Breast epithelium (tissue), 4 donors: ENCODE measurements around the gene GHITM. TPM values are rescaled to one million over a fixed set of nuclear protein-coding genes. Genes with fewer than 3 reads are reported as not detected.
"Not testable (repeated sequence)": the region's sequence is repeated elsewhere in the genome, so short reads cannot be mapped to it uniquely, and the experiment has no call there.

ENCODE experiments used
- DNase-seq, 2 donors: peaks; one replicate each; pipeline ENCODE4 v3.0.0-alpha.2; 2019; ENCODE audit warnings: low spot score in 2 of 2
- H3K27ac ChIP-seq, 2 donors: fragments of 200-600 bp; sonication (generic) in 1 of 2; one replicate each; pipeline ENCODE4 v1.5.1; 2016 to 2019; ENCODE audit warnings: mild to moderate bottlenecking in 1 of 2
- H3K27me3 ChIP-seq, 2 donors: fragments of 200-600 bp; sonication (generic) in 1 of 2; one replicate each; pipeline versions ENCODE4 v1.5.1 to v1.6.0; 2017 to 2019; ENCODE audit warnings: control low read depth in 1 of 2, mild to moderate bottlenecking in 1 of 2
- H3K36me3 ChIP-seq: fragments of 200-600 bp; one replicate; pipeline ENCODE4 v1.5.1; 2019
- H3K4me1 ChIP-seq, 2 donors: fragments of 200-600 bp; sonication (generic); one replicate each; pipeline ENCODE4 v1.5.1; 2016 to 2019; ENCODE audit warnings: control low read depth in 1 of 2
- H3K4me3 ChIP-seq, 3 donors: fragments of 200-600 bp; sonication (generic); 1 replicate in 2 of 3; 2 replicates in 1 of 3; pipeline ENCODE4 v1.5.1; 2016 to 2019; ENCODE audit warnings: mild to moderate bottlenecking in 3 of 3, moderate library complexity in 2 of 3
- H3K9me3 ChIP-seq, 2 donors: fragments of 200-600 bp; sonication (generic) in 1 of 2; one replicate each; pipeline ENCODE4 v1.5.1; 2016 to 2019; ENCODE audit warnings: control low read depth in 1 of 2
- POLR2A ChIP-seq: fragments of 450-650 bp; IDR thresholded peaks from one replicate; pipeline ENCODE4 v1.6.1; 2016; ENCODE audit warnings: antibody characterized with exemption, mild to moderate bottlenecking, moderate library complexity
- POLR2AphosphoS5 ChIP-seq, 3 donors: sonication (generic); formaldehyde crosslinking; IDR thresholded peaks; one replicate each; pipeline ENCODE4 v1.6.1; 2017; ENCODE audit warnings: antibody characterized with exemption in 3 of 3
- intact Hi-C: fragments of 100-400 bp; cut with DNase I; formaldehyde crosslinking; loops from one replicate; pipeline ENCODE4 v1.15.1; 2023; ENCODE audit warnings: low total_unique reads
- total RNA-seq, 3 donors: library from RNA; depleted of rRNA; stranded (reverse); fragments of >200 nt; gene quantifications; one replicate each; pipeline ENCODE4 v1.1.0, GENCODE V29; 2016
- TF ChIP-seq, protein P1 (sequence below), 3 donors: fragments of 450-650 bp; IDR thresholded peaks; one replicate each; pipeline ENCODE4 v1.5.1; 2016 to 2017; ENCODE audit warnings: antibody characterized with exemption in 3 of 3, mild to moderate bottlenecking in 3 of 3, moderate library complexity in 3 of 3

The GHITM gene
- total RNA-seq, 3 donors from 2014 or later = 118 to 161 (median 133) TPM

DNA sequence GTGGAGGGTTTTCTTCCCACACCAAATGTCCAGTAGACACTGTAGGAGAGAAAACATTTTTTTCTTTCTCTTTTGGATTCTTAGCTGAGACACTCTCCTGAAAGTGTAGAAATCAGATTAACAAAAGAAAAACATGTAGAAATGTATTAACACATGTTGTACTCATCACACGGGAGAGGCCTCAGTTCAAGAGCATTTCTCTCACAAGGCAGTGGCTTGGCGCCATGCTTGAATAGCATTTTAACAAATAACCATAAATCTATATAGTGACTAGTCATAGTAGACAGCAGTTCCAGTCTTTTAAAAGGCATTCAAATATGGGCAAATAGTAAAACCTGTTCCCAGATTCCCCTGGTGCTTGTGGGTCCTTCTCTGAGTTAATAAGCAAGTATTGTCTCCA, 38.3 kb upstream of the GHITM start:
- Histone ChIP-seq H3K27ac (no peak overlapping the region), H3K4me3 (no peak overlapping the region), H3K27me3 (no peaks in the 10 kb centered on the region), H3K36me3 (no peaks in the 10 kb centered on the region), H3K9me3 (no peaks in the 10 kb centered on the region), H3K4me1 (no peaks in the 10 kb centered on the region)
- intact Hi-C loops = no loop called here
- TF ChIP-seq, protein P1, sequence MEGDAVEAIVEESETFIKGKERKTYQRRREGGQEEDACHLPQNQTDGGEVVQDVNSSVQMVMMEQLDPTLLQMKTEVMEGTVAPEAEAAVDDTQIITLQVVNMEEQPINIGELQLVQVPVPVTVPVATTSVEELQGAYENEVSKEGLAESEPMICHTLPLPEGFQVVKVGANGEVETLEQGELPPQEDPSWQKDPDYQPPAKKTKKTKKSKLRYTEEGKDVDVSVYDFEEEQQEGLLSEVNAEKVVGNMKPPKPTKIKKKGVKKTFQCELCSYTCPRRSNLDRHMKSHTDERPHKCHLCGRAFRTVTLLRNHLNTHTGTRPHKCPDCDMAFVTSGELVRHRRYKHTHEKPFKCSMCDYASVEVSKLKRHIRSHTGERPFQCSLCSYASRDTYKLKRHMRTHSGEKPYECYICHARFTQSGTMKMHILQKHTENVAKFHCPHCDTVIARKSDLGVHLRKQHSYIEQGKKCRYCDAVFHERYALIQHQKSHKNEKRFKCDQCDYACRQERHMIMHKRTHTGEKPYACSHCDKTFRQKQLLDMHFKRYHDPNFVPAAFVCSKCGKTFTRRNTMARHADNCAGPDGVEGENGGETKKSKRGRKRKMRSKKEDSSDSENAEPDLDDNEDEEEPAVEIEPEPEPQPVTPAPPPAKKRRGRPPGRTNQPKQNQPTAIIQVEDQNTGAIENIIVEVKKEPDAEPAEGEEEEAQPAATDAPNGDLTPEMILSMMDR (IDR thresholded peaks at IDR 0.05) = no peak
- no peak for TF ChIP-seq POLR2AphosphoS5 (IDR thresholded peaks at IDR 0.05)
- no peak for TF ChIP-seq POLR2A
- DNase-seq = no peak

- H3K4me3 ChIP-seq = no peak overlapping the region
- no peak overlapping the region for H3K27ac ChIP-seq
- TF ChIP-seq, protein P1 (IDR thresholded peaks at IDR 0.05) = no peak
- TF ChIP-seq POLR2AphosphoS5 (IDR thresholded peaks at IDR 0.05) = no peak
- no peak for TF ChIP-seq POLR2A
- DNase-seq = no peak
- H3K9me3 ChIP-seq = no peaks in the 10 kb centered on the region
- intact Hi-C loops = no loop called here
- no peaks in the 10 kb centered on the region for H3K4me1 ChIP-seq
- H3K27me3 ChIP-seq = no peaks in the 10 kb centered on the region
- H3K36me3 ChIP-seq = no peaks in the 10 kb centered on the region
Observed at GRCh38 chr10:84108797-84109196, 30.5 kb upstream of the GHITM start.

- H3K4me1 ChIP-seq, H3K27me3 ChIP-seq, H3K9me3 ChIP-seq, DNase-seq, H3K4me3 ChIP-seq, intact Hi-C loops, H3K36me3 ChIP-seq, H3K27ac ChIP-seq: not testable (repeated sequence)
Observed at GRCh38 chr10:84109772-84110171, 29.5 kb upstream of the GHITM start.

GRCh38 chr10:84113468-84113867, 25.8 kb upstream of the GHITM start:
- H3K36me3 ChIP-seq, DNase-seq, H3K4me1 ChIP-seq, H3K4me3 ChIP-seq, H3K27ac ChIP-seq, H3K9me3 ChIP-seq, intact Hi-C loops, H3K27me3 ChIP-seq: not testable (repeated sequence)

- H3K4me1 ChIP-seq = no peaks in the 10 kb centered on the region
- no peak overlapping the region for H3K27ac ChIP-seq
- H3K9me3 ChIP-seq = no peaks in the 10 kb centered on the region
- no peak overlapping the region for H3K4me3 ChIP-seq
- TF ChIP-seq, protein P1 (IDR thresholded peaks at IDR 0.05) = no peak
- TF ChIP-seq POLR2A (no peak), POLR2AphosphoS5 (IDR thresholded peaks at IDR 0.05) (no peak)
- no peak for DNase-seq
- intact Hi-C loops = no loop called here
- H3K27me3 ChIP-seq = no peaks in the 10 kb centered on the region
- no peaks in the 10 kb centered on the region for H3K36me3 ChIP-seq
Observed at GRCh38 chr10:84114088-84114667, 25.1 kb upstream of the GHITM start.

GRCh38 chr10:84117204-84117603, 22.1 kb upstream of the GHITM start:
- H3K36me3 ChIP-seq, H3K4me1 ChIP-seq, H3K9me3 ChIP-seq, H3K27me3 ChIP-seq, H3K4me3 ChIP-seq, H3K27ac ChIP-seq, DNase-seq, intact Hi-C loops: not testable (repeated sequence)
